Activated CD8-positive, alpha-beta memory T cell treated with anti-CD3 and anti-CD28 coated beads, Interleukin-2, amount 50 U/mL, for 24 hours (primary cell): ENCODE measurements around the gene LMX1A.

Source experiments
- DNase-seq: peaks from one replicate; pipeline ENCODE4 v3.0.0-alpha.2; 2020; ENCODE audit errors: extremely low read depth

The LMX1A gene

GRCh38 chr1:165162671-165163241, 193.8 kb downstream of the LMX1A start:
- no peak for DNase-seq

GRCh38 chr1:165161130-165161529, 195.4 kb downstream of the LMX1A start:
- DNase-seq: no peak

- no peak for DNase-seq
These were observed 203.3 kb downstream of the LMX1A start for GRCh38 chr1:165153182-165153581.

- DNase-seq: no peak
These were observed 203.8 kb downstream of the LMX1A start for GRCh38 chr1:165152727-165153126.

GRCh38 chr1:165152109-165152508, 204.4 kb downstream of the LMX1A start:
- DNase-seq: no peak
